GM23338 (cell line): ENCODE measurements around the gene NLRP6.
"Not testable (repeated sequence)": the region's sequence is repeated elsewhere in the genome, so short reads cannot be mapped to it uniquely, and the experiment has no call there.

ENCODE experiments used
- CREB1 ChIP-seq: fragments of 250-450 bp; sonication (Bioruptor Pico); IDR thresholded peaks from 2 replicates; pipeline ENCODE4 v1.5.0; 2020; ENCODE audit warnings: low read depth, mild to moderate bottlenecking, moderate library complexity
- EZH2 ChIP-seq: fragments of 200-600 bp; sonication (generic); IDR thresholded peaks from one replicate; pipeline ENCODE4 v1.8.0; 2017; ENCODE audit warnings: antibody characterized with exemption, mild to moderate bottlenecking, low read depth; ENCODE audit not compliant: unreplicated experiment
- EZH2phosphoT487 ChIP-seq: fragments of 200-600 bp; sonication (generic); IDR thresholded peaks from one replicate; pipeline ENCODE4 v1.8.1; 2018; ENCODE audit warnings: antibody characterized with exemption; ENCODE audit not compliant: unreplicated experiment
- JUNB ChIP-seq: IDR thresholded peaks from one replicate; pipeline ENCODE4 v1.6.1; 2016; ENCODE audit warnings: antibody characterized with exemption; ENCODE audit not compliant: unreplicated experiment
- NANOG ChIP-seq: IDR thresholded peaks from 2 replicates; pipeline ENCODE4 v1.6.1; 2016; ENCODE audit warnings: antibody characterized with exemption, borderline replicate concordance
- POLR2AphosphoS5 ChIP-seq: IDR thresholded peaks from 2 replicates; pipeline ENCODE4 v1.6.1; 2016; ENCODE audit warnings: antibody characterized with exemption, low read depth
- STAT1 ChIP-seq: IDR thresholded peaks from one replicate; pipeline ENCODE4 v1.6.1; 2016; ENCODE audit warnings: antibody characterized with exemption; ENCODE audit not compliant: unreplicated experiment
- ZNF114 ChIP-seq: fragments of 250-450 bp; sonication (Bioruptor Pico); IDR thresholded peaks from 2 replicates; pipeline ENCODE4 v1.5.0; 2020; ENCODE audit warnings: mild to moderate bottlenecking, moderate library complexity
- ZNF331 ChIP-seq: fragments of 250-450 bp; sonication (Bioruptor Pico); IDR thresholded peaks from 2 replicates; pipeline ENCODE4 v1.5.0; 2020; ENCODE audit warnings: low read depth, mild to moderate bottlenecking, moderate library complexity
- TF ChIP-seq, protein P1 (sequence below), 2 experiments: fragments of 200-600 bp in 1 of 2; sonication (generic) in 1 of 2; conservative IDR thresholded peaks; 2 replicates each; pipeline versions ENCODE4 v1.5.1 to v1.6.1; 2016 to 2017; ENCODE audit warnings: antibody characterized with exemption in 2 of 2, low read depth in 2 of 2, mild to moderate bottlenecking in 2 of 2, moderate library complexity in 1 of 2
- TF ChIP-seq, protein P2 (sequence below): IDR thresholded peaks from one replicate; pipeline ENCODE4 v1.6.1; 2018; ENCODE audit warnings: antibody characterized with exemption; ENCODE audit not compliant: unreplicated experiment
- TF ChIP-seq, protein P3 (sequence below): fragments of 250-450 bp; sonication (Bioruptor Pico); IDR thresholded peaks from 2 replicates; pipeline ENCODE4 v1.5.0; 2020; ENCODE audit warnings: mild to moderate bottlenecking, moderate library complexity
- TF ChIP-seq, protein P4 (sequence below): IDR thresholded peaks from 2 replicates; pipeline ENCODE4 v1.6.1; 2016; ENCODE audit warnings: antibody characterized with exemption

DNA sequence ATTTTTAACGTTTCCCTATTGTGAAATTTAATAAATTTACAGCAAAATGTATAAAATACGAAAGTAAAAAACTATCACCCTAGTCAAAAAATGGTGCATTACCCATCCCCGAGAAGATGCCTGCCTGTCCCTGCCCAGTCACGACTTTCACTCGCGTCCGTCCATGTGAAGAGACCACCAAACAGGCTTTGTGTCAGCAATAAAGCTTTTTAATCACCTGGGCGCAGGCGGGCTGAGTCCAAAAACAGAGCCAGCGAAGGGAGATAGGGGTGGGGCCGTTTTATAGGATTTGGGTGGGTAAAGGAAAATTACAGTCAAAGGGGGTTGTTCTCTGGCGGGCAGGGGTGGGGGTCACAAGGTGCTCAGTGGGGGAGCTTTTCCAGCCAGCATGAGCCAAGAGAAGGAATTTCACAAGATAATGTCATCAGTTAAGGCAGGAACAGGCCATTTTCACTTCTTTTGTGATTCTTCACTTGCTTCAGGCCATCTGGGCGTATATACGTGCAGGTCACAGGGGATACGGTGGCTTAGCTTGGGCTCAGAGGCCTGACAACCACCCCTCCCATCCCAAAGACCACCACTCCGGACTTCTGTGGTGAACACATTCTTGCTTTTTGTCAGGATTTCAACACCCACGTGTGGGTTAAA is 55.5 kb downstream of the NLRP6 start:
- not testable (repeated sequence) for TF ChIP-seq EZH2phosphoT487; ZNF331 (CRISPR knock-in tag); POLR2AphosphoS5; EZH2; CREB1 (CRISPR knock-in tag); NANOG; STAT1; JUNB; ZNF114 (CRISPR knock-in tag)
- TF ChIP-seq, protein P1, sequence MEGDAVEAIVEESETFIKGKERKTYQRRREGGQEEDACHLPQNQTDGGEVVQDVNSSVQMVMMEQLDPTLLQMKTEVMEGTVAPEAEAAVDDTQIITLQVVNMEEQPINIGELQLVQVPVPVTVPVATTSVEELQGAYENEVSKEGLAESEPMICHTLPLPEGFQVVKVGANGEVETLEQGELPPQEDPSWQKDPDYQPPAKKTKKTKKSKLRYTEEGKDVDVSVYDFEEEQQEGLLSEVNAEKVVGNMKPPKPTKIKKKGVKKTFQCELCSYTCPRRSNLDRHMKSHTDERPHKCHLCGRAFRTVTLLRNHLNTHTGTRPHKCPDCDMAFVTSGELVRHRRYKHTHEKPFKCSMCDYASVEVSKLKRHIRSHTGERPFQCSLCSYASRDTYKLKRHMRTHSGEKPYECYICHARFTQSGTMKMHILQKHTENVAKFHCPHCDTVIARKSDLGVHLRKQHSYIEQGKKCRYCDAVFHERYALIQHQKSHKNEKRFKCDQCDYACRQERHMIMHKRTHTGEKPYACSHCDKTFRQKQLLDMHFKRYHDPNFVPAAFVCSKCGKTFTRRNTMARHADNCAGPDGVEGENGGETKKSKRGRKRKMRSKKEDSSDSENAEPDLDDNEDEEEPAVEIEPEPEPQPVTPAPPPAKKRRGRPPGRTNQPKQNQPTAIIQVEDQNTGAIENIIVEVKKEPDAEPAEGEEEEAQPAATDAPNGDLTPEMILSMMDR (conservative IDR thresholded peaks at IDR 0.05; ENCODE audit: low read depth in 2 of 2): not testable (repeated sequence)
- TF ChIP-seq, protein P2, sequence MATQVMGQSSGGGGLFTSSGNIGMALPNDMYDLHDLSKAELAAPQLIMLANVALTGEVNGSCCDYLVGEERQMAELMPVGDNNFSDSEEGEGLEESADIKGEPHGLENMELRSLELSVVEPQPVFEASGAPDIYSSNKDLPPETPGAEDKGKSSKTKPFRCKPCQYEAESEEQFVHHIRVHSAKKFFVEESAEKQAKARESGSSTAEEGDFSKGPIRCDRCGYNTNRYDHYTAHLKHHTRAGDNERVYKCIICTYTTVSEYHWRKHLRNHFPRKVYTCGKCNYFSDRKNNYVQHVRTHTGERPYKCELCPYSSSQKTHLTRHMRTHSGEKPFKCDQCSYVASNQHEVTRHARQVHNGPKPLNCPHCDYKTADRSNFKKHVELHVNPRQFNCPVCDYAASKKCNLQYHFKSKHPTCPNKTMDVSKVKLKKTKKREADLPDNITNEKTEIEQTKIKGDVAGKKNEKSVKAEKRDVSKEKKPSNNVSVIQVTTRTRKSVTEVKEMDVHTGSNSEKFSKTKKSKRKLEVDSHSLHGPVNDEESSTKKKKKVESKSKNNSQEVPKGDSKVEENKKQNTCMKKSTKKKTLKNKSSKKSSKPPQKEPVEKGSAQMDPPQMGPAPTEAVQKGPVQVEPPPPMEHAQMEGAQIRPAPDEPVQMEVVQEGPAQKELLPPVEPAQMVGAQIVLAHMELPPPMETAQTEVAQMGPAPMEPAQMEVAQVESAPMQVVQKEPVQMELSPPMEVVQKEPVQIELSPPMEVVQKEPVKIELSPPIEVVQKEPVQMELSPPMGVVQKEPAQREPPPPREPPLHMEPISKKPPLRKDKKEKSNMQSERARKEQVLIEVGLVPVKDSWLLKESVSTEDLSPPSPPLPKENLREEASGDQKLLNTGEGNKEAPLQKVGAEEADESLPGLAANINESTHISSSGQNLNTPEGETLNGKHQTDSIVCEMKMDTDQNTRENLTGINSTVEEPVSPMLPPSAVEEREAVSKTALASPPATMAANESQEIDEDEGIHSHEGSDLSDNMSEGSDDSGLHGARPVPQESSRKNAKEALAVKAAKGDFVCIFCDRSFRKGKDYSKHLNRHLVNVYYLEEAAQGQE: not testable (repeated sequence)
- TF ChIP-seq, protein P3, sequence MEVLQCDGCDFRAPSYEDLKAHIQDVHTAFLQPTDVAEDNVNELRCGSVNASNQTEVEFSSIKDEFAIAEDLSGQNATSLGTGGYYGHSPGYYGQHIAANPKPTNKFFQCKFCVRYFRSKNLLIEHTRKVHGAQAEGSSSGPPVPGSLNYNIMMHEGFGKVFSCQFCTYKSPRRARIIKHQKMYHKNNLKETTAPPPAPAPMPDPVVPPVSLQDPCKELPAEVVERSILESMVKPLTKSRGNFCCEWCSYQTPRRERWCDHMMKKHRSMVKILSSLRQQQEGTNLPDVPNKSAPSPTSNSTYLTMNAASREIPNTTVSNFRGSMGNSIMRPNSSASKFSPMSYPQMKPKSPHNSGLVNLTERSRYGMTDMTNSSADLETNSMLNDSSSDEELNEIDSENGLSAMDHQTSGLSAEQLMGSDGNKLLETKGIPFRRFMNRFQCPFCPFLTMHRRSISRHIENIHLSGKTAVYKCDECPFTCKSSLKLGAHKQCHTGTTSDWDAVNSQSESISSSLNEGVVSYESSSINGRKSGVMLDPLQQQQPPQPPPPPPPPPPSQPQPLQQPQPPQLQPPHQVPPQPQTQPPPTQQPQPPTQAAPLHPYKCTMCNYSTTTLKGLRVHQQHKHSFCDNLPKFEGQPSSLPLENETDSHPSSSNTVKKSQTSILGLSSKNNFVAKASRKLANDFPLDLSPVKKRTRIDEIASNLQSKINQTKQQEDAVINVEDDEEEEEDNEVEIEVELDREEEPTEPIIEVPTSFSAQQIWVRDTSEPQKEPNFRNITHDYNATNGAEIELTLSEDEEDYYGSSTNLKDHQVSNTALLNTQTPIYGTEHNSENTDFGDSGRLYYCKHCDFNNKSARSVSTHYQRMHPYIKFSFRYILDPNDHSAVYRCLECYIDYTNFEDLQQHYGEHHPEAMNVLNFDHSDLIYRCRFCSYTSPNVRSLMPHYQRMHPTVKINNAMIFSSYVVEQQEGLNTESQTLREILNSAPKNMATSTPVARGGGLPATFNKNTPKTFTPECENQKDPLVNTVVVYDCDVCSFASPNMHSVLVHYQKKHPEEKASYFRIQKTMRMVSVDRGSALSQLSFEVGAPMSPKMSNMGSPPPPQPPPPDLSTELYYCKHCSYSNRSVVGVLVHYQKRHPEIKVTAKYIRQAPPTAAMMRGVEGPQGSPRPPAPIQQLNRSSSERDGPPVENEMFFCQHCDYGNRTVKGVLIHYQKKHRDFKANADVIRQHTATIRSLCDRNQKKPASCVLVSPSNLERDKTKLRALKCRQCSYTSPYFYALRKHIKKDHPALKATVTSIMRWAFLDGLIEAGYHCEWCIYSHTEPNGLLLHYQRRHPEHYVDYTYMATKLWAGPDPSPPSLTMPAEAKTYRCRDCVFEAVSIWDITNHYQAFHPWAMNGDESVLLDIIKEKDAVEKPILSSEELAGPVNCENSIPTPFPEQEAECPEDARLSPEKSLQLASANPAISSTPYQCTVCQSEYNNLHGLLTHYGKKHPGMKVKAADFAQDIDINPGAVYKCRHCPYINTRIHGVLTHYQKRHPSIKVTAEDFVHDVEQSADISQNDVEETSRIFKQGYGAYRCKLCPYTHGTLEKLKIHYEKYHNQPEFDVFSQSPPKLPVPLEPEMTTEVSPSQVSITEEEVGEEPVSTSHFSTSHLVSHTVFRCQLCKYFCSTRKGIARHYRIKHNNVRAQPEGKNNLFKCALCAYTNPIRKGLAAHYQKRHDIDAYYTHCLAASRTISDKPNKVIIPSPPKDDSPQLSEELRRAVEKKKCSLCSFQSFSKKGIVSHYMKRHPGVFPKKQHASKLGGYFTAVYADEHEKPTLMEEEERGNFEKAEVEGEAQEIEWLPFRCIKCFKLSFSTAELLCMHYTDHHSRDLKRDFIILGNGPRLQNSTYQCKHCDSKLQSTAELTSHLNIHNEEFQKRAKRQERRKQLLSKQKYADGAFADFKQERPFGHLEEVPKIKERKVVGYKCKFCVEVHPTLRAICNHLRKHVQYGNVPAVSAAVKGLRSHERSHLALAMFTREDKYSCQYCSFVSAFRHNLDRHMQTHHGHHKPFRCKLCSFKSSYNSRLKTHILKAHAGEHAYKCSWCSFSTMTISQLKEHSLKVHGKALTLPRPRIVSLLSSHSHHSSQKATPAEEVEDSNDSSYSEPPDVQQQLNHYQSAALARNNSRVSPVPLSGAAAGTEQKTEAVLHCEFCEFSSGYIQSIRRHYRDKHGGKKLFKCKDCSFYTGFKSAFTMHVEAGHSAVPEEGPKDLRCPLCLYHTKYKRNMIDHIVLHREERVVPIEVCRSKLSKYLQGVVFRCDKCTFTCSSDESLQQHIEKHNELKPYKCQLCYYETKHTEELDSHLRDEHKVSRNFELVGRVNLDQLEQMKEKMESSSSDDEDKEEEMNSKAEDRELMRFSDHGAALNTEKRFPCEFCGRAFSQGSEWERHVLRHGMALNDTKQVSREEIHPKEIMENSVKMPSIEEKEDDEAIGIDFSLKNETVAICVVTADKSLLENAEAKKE (CRISPR knock-in tag): not testable (repeated sequence)
- TF ChIP-seq, protein P4, sequence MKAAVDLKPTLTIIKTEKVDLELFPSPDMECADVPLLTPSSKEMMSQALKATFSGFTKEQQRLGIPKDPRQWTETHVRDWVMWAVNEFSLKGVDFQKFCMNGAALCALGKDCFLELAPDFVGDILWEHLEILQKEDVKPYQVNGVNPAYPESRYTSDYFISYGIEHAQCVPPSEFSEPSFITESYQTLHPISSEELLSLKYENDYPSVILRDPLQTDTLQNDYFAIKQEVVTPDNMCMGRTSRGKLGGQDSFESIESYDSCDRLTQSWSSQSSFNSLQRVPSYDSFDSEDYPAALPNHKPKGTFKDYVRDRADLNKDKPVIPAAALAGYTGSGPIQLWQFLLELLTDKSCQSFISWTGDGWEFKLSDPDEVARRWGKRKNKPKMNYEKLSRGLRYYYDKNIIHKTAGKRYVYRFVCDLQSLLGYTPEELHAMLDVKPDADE: not testable (repeated sequence)
